D721Med (cell line): ENCODE data around the gene GPR55.
"Not testable (repeated sequence)": the region's sequence is repeated elsewhere in the genome, so short reads cannot be mapped to it uniquely, and the experiment has no call there.

ENCODE experiments used
- DNase-seq: peaks from one replicate; pipeline ENCODE4 v3.0.0; 2011; ENCODE audit warnings: low spot score; ENCODE audit not compliant: insufficient read length
- FAIRE-seq: peaks from 2 replicates; lab custom pipeline; 2011; peaks lifted over from hg19 to GRCh38; lab: Jason Lieb, UNC
- CTCF ChIP-seq: IDR thresholded peaks from 2 replicates; pipeline ENCODE4 v1.5.1; 2012; ENCODE audit warnings: mild to moderate bottlenecking, control low read depth; ENCODE audit not compliant: insufficient read depth; ENCODE audit errors: missing control alignments

The GPR55 gene, protein sequence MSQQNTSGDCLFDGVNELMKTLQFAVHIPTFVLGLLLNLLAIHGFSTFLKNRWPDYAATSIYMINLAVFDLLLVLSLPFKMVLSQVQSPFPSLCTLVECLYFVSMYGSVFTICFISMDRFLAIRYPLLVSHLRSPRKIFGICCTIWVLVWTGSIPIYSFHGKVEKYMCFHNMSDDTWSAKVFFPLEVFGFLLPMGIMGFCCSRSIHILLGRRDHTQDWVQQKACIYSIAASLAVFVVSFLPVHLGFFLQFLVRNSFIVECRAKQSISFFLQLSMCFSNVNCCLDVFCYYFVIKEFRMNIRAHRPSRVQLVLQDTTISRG

DNA sequence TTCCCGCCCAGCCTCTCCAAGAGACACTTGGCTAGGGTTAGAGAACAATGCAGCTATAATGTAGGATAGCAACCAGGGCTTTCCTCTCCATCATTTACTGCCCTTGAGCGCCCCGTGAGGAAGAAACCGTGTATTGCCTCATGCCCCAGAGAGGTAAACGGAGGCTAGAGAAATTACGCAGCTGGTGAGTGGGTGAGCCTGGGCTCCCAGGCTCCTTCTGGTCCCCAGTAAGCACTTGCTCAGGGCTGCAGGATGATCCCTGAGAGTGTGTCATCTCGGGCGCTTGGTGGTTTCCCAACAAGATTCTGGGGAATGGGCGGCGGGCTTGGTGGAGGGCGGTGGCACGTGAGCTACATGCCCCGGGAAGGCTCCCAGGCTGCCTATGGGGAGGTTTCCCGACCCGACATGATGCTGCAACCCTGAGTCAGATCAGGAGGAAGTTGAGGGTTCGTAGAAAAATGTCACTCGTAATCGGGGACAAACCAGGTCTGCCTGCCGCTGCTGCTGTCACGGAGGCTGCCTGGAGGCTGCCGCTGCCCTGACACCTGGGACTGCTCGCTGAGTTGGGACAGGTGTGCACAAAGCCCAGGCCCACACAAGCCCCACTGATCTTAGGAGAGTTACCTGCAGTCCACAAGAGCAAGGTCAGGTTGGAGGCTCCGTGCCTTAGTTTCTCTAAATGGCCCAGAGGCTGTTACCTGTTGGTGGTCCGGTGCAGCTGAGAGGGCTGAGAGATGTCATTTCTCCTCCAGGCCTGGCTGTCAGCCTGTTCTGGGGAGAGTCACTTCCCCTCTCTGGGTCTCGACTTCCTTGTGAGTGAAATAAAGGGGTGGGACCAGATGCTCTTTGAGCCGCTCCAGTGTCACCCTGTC lies at the start of gene GPR55:
GPR55 (minus strand) TSS at position 773 of the 872 bp plus-strand sequence. CDS start 14,280 bp downstream, outside the sequence.
- TF ChIP-seq CTCF = peak; percentile 38
- FAIRE-seq = no peak
- DNase-seq = no peak

- no peak for TF ChIP-seq CTCF
- FAIRE-seq (no peak), DNase-seq (no peak)
Observed at GRCh38 chr2:230974096-230974913, 49.3 kb upstream of the GPR55 start.

- no peak for DNase-seq
- FAIRE-seq = no peak
- TF ChIP-seq CTCF = no peak
Observed at GRCh38 chr2:230972046-230972445, 47.0 kb upstream of the GPR55 start.

- no peak for TF ChIP-seq CTCF
- DNase-seq = no peak
- no peak for FAIRE-seq
Observed at GRCh38 chr2:230969659-230970015, 44.6 kb upstream of the GPR55 start.

GRCh38 chr2:230968921-230969658 lies 44.0 kb upstream of the GPR55 start:
- FAIRE-seq (no peak), DNase-seq (no peak)
- no peak for TF ChIP-seq CTCF

DNA sequence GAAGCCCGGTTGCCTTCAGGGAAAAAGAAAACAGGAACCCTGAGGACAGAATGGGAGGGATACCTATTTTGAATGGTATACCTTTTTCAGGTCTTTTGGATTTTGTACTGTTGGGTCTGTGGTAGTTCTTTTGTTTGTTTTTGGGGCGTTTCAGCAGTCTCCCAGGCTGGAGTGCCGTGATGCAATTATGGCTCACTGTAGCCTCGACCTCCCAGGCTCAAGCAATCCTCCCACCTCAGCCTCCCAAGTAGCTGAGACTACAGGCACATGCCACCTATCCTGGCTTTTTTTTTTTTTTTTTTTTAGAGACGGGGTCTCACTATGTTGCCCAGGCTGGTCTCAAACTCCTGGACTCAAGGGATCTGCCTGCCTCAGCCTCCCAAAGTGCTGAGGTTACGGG lies 43.3 kb upstream of the GPR55 start:
- not testable (repeated sequence) for DNase-seq, FAIRE-seq
